MV-4-11 (cell line): ENCODE measurements around the gene MIAT.

Experiments used
- DNase-seq: peaks from one replicate; lab custom pipeline; 2025; lab: John Stamatoyannopoulos, UW

MIAT gene

DNA sequence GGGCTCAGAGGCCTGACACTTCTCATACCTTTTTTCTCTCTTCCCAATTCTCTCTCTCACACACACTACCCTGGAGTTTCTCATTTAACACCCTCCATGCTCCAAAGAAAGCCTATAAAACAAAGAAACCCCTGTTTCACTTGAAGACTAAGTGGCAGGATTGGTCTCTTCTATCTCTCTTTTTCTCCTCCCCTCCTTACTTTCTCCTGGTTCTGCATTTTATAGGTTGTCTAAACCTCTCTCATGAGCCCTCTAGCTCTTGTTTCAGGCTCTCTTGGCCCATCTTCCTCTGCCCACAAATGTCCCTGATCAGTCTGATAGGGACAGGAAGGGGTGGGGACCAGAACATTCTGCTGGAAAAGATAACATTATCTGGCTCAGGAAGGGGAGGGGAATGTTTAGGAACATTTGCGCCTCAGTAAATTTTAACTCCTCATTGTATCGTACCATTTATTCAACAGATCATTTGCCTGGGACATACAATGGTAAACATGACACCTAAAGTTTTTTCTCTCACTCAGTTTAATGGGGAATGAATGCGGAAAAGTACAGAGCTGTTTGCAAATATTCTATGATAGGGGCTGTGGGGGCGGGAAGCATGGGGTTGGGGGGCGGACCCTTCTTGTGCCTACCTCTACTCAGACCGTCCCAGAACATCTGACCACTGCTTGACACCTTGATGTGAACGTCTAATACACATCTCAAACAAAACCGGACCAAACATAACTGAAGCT is 24.8 kb upstream of the MIAT start:
- no peak for DNase-seq

- no peak for DNase-seq
Observed at GRCh38 chr22:26634189-26634588, 23.2 kb upstream of the MIAT start.

GRCh38 chr22:26635117-26635516 is 22.3 kb upstream of the MIAT start:
- DNase-seq = no peak

DNA sequence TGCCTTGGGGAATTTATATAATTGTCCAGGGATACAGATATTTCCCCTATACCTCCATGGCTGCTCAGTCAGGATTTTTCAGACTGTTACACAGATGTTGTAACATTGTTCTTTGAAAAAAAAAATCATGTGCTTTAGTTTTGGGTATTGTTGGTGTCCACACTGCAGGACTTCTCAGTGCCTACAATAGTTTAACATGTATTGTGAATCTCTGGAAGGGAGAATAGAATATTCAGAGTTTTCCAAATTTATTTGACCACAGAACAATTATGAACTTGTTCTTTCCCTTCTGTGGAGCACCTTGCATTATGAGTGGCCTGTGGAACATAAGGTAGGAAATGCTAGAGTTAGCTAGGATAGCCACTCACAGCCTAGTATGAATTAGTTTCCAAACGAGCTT is 21.1 kb upstream of the MIAT start:
- DNase-seq = no peak

DNA sequence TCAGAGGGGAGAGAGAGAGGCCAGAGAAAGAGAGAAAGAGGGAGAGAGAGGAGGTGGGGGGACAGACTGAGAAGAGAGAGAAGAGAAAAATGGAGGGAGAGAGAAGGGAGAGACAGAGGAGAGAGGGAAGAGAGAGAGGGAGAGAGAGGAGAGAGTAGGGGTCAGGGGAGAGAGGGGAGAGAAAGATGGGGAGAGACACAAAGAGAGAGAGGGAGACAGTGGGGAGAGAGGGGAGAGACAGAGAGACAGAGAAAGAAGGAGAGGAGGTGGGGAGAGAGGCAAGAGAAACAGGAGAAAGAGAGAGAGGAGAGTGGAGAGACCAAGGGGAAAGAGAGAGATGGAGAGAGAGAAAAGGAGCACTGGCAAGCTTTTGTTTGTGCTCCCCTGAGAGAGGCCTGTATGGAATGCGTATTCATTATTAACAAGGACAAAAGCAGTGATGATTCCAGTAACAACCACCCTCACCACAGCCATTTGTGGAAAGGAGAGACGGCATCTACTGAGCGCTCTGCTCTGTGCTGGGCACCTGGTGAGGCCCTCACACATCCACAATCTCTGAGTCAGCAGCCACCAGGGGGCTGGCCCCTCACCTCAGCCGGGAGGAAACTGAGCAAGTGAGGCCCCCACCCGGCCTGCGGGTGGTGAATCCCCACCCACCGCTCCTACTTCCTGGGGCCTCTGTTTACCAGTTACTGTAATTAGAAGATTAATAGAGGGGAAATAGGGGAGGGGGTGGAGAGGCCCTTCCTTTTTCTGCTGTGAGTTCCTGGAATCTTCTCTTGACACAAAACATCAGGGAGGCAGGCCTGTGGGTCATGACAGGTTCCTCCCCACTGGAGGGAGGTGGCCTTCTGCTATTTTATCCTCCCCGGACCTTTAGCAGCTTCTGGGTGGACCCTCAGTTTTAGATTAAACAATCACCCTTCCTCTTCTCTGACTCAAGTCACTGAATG is 14.6 kb upstream of the MIAT start:
- DNase-seq = no peak

DNA sequence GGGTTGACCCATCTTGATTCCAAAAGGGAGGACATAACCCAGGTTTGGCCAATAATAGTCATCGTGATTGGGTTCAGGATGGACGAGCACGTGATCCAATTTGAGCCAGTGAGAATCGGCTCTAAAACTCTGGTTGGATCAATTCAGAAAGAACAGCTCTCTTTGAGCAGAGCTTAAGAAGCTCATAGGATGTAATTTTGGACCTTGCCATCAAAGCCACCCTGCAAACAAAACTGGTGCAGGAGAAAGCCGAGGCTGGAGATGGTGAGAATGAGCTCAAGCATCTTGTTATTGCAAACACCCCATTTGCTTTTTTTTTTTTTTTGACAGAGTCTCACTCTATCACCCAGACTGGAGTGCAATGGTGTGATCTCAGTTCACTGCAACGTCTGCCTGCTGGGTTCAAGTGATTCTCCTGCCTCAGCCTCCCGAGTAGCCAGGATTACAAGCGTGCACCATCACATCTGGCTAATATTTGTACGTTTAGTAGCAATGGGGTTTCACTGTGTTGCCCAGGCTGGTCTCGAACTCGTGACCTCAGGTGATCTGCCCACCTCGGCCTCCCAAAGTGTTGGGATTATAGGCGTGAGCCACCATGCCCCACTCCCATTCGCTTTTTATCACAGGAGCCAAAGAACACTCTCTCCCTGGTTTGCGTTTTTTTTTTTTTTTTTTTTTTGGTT is 13.8 kb upstream of the MIAT start:
- DNase-seq = no peak

GRCh38 chr22:26646158-26646557 is 11.2 kb upstream of the MIAT start:
- DNase-seq = no peak

- DNase-seq = peak; percentile 36
Observed at GRCh38 chr22:26648011-26648497, 9.3 kb upstream of the MIAT start.

GRCh38 chr22:26648528-26649388 is 8.6 kb upstream of the MIAT start:
- DNase-seq = peak; percentile 82

DNA sequence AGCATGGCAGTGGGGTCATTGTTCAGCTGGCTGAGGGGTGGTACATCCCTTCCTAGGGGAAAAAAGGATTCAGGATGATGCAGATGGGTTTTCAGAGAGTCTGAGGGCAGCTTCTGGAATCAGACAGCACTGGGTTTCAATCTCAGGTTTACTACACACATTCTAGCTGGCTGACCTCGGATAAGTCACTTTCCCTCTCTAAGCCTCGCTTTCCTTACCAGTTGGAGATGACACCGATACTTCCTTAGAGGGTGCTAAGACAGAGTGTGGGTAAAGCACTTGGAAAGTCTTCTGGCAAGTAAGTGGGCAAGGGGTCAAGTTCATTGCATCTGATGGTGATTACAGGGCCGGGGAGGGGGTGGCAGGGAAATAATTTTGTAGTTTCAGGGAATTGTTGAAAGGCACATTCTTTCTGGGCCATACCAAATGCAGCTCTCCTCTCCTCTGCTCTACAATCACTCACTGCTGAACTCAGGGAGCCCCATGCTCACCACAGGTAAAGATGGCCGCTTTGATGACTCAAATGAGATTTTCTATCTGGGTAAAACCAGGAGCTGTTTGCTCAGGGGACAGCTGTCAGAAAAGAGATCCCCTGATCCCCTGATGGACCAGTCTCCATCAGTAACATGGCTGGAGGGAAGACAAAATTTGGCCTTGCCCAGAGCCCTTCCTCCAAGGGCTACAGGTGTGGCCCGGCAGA is 6.5 kb upstream of the MIAT start:
- DNase-seq = no peak

DNA sequence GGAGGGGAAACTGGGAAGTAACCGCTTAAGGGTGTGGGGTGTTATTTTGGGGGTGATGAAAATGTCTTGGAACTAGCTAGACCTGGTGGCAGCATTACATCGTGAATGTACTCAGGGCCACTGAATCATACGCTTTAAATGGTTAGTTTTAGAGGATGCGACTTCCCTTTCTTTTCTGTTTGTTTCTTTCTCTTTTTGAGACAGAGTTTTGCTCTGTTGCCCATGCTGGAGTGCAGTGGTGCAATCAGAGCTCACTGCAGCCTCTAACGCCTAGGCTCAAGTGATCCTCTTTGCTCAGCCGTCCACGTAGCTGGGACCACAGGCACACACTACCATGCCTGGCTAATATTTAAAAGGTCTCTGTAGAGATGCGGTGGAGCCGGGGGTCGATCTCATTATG is 5.6 kb upstream of the MIAT start:
- peak; percentile 67 for DNase-seq

- DNase-seq = no peak
Observed at GRCh38 chr22:26658161-26658560, 773 bp downstream of the MIAT start.

GRCh38 chr22:26658671-26659478 is 1.5 kb downstream of the MIAT start:
- peak; percentile 73 for DNase-seq

DNA sequence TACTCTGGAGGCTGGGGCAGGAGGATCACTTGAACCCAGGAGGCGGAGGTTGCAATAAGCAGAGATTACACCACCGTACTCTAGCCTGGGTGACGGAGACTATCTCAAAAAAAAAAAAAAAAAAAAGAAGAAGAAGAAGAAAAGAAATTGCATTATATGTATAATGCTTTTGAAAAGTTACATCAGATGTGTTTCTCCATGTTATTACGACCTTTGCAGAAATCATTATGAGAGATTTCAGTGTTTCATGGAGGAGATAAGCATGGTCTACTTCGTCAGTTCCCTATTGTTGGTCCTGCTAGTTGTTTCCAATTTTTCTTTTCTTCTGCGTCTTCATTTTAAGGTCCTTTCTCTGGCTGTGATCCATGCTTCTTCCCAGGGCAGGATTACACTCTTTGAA is 3.0 kb downstream of the MIAT start:
- no peak for DNase-seq

DNA sequence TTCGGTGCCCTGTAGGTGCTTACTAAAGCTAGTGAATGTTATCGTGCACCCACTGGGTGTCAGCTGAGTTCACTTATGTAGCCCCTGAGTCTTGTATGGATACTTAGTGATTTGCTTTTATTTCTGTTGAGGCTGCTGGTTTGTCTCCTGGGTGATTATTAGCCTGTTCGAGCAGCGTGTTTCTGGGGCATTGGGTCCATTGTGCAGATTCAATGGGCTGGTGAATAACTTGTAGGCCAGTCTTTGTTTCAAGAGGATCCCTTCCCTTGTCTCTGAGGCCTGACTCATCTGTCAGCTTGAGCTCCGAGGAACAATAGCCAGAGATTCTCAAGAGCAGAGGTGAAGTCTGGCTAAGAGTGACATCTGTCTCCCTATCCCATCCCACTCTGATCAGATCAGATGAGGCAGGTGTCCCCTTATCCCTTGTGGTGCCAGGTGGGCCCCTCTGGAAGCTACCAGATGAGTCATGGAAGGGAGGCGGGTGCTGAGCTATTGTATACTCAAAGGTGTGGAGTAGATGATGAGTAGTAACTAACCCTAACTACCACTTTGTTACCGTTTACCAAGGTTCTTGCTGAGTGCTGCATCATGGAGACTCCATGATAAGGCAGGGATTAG is 3.7 kb downstream of the MIAT start:
- DNase-seq = no peak

GRCh38 chr22:26662160-26662559 is 4.8 kb downstream of the MIAT start:
- no peak for DNase-seq

- no peak for DNase-seq
Observed at GRCh38 chr22:26663374-26663923, 6.1 kb downstream of the MIAT start.

DNA sequence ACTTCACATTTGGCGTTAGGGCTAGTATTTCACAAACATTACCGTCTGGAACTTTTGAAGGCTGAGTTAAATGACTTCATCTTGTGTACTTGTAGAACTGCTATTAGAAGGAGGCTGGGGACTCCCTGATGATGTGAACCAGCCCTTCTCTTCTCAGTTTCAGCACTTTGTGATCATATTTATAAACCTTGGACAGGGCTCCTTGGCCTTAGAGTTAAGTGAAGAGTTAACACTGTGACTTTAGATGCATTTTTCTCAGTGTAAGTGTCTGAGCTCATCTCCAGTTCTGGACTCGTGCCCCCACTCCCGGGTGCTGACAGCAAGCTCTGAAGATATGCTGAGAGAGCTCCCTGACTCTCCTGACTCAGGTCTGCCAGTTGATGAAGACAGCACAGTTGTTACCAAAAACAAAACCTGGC is 8.4 kb downstream of the MIAT start:
- DNase-seq = no peak

DNA sequence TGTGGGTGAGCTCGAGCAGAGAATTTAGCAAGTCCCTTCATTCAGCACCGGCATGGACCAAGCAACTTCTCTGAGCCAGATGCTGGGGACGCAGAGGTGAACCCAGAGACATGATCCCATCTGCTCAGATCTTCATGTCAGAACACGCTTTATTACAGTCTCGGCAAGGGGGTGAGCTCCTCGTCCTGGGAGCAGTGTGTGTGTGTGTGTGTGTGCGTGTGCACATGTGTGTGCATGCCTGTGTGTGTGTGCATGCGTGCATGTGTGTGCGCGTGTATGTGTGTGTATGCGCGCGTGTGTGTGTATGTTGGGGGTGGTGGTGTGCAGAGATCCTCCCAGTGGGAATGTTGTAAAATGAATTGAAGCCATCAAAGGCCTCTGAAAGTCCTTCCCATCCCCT is 9.8 kb downstream of the MIAT start:
- no peak for DNase-seq
